Measurements from ENCODE around the gene BCL2L2. TPM values are rescaled to one million over a fixed set of nuclear protein-coding genes. Genes with fewer than 3 reads are reported as not detected.

The BCL2L2 gene
- total RNA-seq, 1 donor from 2014 or later: 22.5 TPM

DNA sequence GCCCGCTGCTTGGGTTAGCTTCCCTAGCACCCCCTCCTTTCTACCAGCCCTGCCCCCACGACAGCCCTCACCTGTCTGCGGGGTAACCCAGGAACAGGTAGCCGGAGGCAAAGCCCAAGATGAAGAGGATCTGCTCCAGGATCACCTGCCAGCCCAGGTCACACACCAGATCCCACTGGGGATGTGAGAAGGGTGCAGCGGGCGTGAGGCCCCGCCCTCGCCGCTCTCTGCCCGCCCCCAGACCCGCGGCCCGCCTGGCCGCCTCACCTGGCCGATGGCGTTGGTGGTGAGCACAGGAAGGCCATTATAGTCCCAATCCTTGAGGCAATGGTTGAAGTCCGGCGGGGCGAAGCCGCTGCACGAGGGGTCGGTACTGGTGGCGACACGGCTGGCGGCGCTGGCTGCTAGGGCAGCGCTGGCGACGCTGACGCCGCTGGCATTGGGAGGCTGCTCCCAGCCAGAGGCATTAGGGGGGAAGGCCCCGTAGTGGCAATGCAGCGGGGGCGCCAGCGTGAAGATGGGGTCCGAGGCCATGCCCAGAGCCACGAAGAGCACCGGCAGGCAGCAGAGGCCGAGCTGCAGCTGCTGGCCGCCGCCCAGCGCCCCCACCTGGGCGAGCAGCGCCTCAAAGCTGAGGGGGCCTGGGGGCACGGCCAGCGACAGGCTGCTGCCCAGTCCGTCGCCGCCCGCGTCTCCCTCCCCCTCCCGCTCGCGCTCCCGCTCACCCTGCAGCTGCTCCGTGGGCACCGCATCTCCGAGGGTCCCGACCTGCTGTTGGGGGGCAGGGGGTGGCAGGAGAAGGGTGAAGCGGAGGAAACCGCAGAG lies 45.3 kb downstream of the BCL2L2 start:
- peaks cover 17% of the 10 kb centered on the region for H3K36me3 Mint-ChIP-seq
- peaks cover 30% of the 10 kb centered on the region for H3K27me3 Mint-ChIP-seq
- H3K4me3 Mint-ChIP-seq: peak overlapping the region; percentile 87
- DNase-seq (ENCODE audit: extremely low spot score, unreplicated experiment): no peak
- no peaks in the 10 kb centered on the region for H3K9me3 Mint-ChIP-seq
- TF ChIP-seq CTCF (conservative IDR thresholded peaks at IDR 0.05): no peak
- H3K4me1 Mint-ChIP-seq (ENCODE audit: unreplicated experiment): peaks cover 9% of the 10 kb centered on the region
- no peak overlapping the region for H3K27ac Mint-ChIP-seq

- peaks cover 17% of the 10 kb centered on the region for H3K36me3 Mint-ChIP-seq
- TF ChIP-seq CTCF (conservative IDR thresholded peaks at IDR 0.05): peak; percentile 41
- no peak for DNase-seq (ENCODE audit: extremely low spot score, unreplicated experiment)
- H3K27me3 Mint-ChIP-seq: peaks cover 30% of the 10 kb centered on the region
- peaks cover 9% of the 10 kb centered on the region for H3K4me1 Mint-ChIP-seq (ENCODE audit: unreplicated experiment)
- H3K9me3 Mint-ChIP-seq: no peaks in the 10 kb centered on the region
- H3K4me3 Mint-ChIP-seq: peak within 1 kb of the TSS; percentile 87
- H3K27ac Mint-ChIP-seq: peak within 1 kb of the TSS; percentile 78
Measured at GRCh38 chr14:23352506-23353432, 46.1 kb downstream of the BCL2L2 start, which contains the start of gene SLC22A17. Gene SLC22A17 (minus strand): TSS chr14:23352887.

GRCh38 chr14:23353433-23353780 lies 46.8 kb downstream of the BCL2L2 start:
- H3K27me3 Mint-ChIP-seq: peaks cover 30% of the 10 kb centered on the region
- no peak for DNase-seq (ENCODE audit: extremely low spot score, unreplicated experiment)
- H3K4me3 Mint-ChIP-seq: peak overlapping the region; percentile 87
- TF ChIP-seq CTCF (conservative IDR thresholded peaks at IDR 0.05): no peak
- no peak overlapping the region for H3K27ac Mint-ChIP-seq
- peaks cover 9% of the 10 kb centered on the region for H3K4me1 Mint-ChIP-seq (ENCODE audit: unreplicated experiment)
- no peaks in the 10 kb centered on the region for H3K9me3 Mint-ChIP-seq
- peaks cover 21% of the 10 kb centered on the region for H3K36me3 Mint-ChIP-seq

- Mint-ChIP-seq H3K27me3 (peaks cover 28% of the 10 kb centered on the region), H3K4me3 (no peak overlapping the region), H3K9me3 (no peaks in the 10 kb centered on the region), H3K36me3 (peaks cover 24% of the 10 kb centered on the region), H3K27ac (no peak overlapping the region), H3K4me1 (ENCODE audit: unreplicated experiment) (peaks cover 9% of the 10 kb centered on the region)
- DNase-seq (ENCODE audit: extremely low spot score, unreplicated experiment): no peak
- no peak for TF ChIP-seq CTCF (conservative IDR thresholded peaks at IDR 0.05)
Measured at GRCh38 chr14:23354990-23355389, 48.4 kb downstream of the BCL2L2 start.

DNA sequence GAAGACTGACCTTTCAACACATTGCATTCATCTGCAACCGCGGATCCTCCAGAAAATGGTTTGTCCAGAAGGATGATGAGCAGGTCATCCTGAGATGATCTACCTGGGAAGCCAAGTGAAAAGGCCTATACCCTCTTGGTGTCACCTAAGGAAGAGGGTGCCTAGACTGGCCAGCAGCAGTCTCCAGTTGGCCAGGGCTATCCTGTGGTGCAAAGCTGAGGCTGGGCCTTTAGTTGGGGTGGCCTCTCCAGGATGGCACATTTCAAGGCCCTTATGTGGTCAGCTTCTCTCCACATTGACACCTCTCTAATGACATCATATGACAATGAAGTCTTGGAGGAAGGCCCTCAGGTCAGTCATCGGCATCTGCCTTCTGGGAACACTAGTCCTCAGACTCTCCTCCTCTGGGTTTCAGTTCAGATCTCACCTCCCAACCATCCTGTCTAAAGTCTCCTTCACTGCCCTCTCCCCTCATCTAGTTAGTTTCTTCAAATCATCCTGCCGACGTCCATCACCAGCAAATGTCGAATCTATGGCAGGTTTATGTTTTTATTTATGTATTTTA lies 49.3 kb downstream of the BCL2L2 start:
- H3K9me3 Mint-ChIP-seq: no peaks in the 10 kb centered on the region
- peaks cover 21% of the 10 kb centered on the region for H3K36me3 Mint-ChIP-seq
- H3K4me1 Mint-ChIP-seq (ENCODE audit: unreplicated experiment): peaks cover 11% of the 10 kb centered on the region
- no peak overlapping the region for H3K4me3 Mint-ChIP-seq
- no peak overlapping the region for H3K27ac Mint-ChIP-seq
- no peak for DNase-seq (ENCODE audit: extremely low spot score, unreplicated experiment)
- no peak for TF ChIP-seq CTCF (conservative IDR thresholded peaks at IDR 0.05)
- peaks cover 19% of the 10 kb centered on the region for H3K27me3 Mint-ChIP-seq

Data from type B pancreatic cell (in vitro differentiated cells).